ENCODE data around the gene GPD2.

Gene GPD2

GRCh38 chr2:156536534-156536933 is 100.4 kb downstream of the GPD2 start:
- DNase-seq, result no peak

GRCh38 chr2:156537141-156537540 is 101.0 kb downstream of the GPD2 start:
- DNase-seq, result no peak

- no peak for DNase-seq
Observed at GRCh38 chr2:156538083-156538504, 101.9 kb downstream of the GPD2 start.

GRCh38 chr2:156539086-156539860 is 103.1 kb downstream of the GPD2 start:
- no peak for DNase-seq

- DNase-seq, result no peak
Observed at GRCh38 chr2:156540706-156541105, 104.5 kb downstream of the GPD2 start.

- no peak for DNase-seq
Observed at GRCh38 chr2:156541229-156541628, 105.0 kb downstream of the GPD2 start.

GRCh38 chr2:156541706-156542105 is 105.5 kb downstream of the GPD2 start:
- no peak for DNase-seq

GRCh38 chr2:156548413-156548812 is 112.2 kb downstream of the GPD2 start:
- DNase-seq, result no peak

GRCh38 chr2:156553714-156554442 is 117.7 kb downstream of the GPD2 start:
- DNase-seq, result no peak

GRCh38 chr2:156561326-156561725 is 125.1 kb downstream of the GPD2 start:
- DNase-seq, result no peak

GRCh38 chr2:156562124-156562523 is 125.9 kb downstream of the GPD2 start:
- peak; percentile 94 for DNase-seq

- peak; percentile 12 for DNase-seq
Observed at GRCh38 chr2:156563994-156564753, 128.0 kb downstream of the GPD2 start.

GRCh38 chr2:156565066-156565710 is 129.0 kb downstream of the GPD2 start:
- no peak for DNase-seq

GRCh38 chr2:156573710-156574109 is 137.5 kb downstream of the GPD2 start:
- DNase-seq, result no peak

- DNase-seq, result no peak
Observed at GRCh38 chr2:156574112-156574511, 137.9 kb downstream of the GPD2 start.

- no peak for DNase-seq
Observed at GRCh38 chr2:156576005-156576404, 139.8 kb downstream of the GPD2 start.

- no peak for DNase-seq
Observed at GRCh38 chr2:156580501-156580900, 144.3 kb downstream of the GPD2 start.

GRCh38 chr2:156581280-156581679 is 145.1 kb downstream of the GPD2 start:
- DNase-seq, result no peak

- DNase-seq, result no peak
Observed at GRCh38 chr2:156585457-156585856, 149.3 kb downstream of the GPD2 start.

- no peak for DNase-seq
Observed at GRCh38 chr2:156586621-156587020, 150.4 kb downstream of the GPD2 start.

- DNase-seq, result peak; percentile 77
Observed at GRCh38 chr2:156589381-156590079, 153.4 kb downstream of the GPD2 start.

GRCh38 chr2:156590085-156590739 is 154.0 kb downstream of the GPD2 start:
- DNase-seq, result no peak

Measured in hematopoietic multipotent progenitor cell treated with erythropoietin and hydrocortisone succinate and interleukin-3 and kit ligand, for 6 days (in vitro differentiated cells).